AG10803 (cell line): Measurements from ENCODE around the gene KCNH1.
A peak's percentile ranks its signal among the peaks of the same experiment; 100 is the strongest.

Experiments
- DNase-seq: peaks from one replicate; pipeline ENCODE4 v3.0.0; 2010; ENCODE audit warnings: low read depth
- H3K4me3 ChIP-seq: 2 replicates; pipeline ENCODE4 v1.5.1; 2011; ENCODE audit warnings: mild to moderate bottlenecking, low read length, control low read depth
- CTCF ChIP-seq: conservative IDR thresholded peaks from 2 replicates; pipeline ENCODE4 v1.5.1; 2011; ENCODE audit warnings: mild to moderate bottlenecking, low read length, control low read depth, inconsistent platforms

The KCNH1 gene

GRCh38 chr1:210695026-210695425 lies 438.9 kb downstream of the KCNH1 start:
- no peak overlapping the region for H3K4me3 ChIP-seq
- DNase-seq = no peak
- TF ChIP-seq CTCF = no peak

GRCh38 chr1:210692796-210693195 lies 441.2 kb downstream of the KCNH1 start:
- no peak for TF ChIP-seq CTCF
- DNase-seq = no peak
- H3K4me3 ChIP-seq = no peak overlapping the region

GRCh38 chr1:210691039-210691610 lies 442.8 kb downstream of the KCNH1 start:
- no peak for TF ChIP-seq CTCF
- no peak for DNase-seq
- no peak overlapping the region for H3K4me3 ChIP-seq

GRCh38 chr1:210690236-210690635 lies 443.7 kb downstream of the KCNH1 start:
- H3K4me3 ChIP-seq = no peak overlapping the region
- TF ChIP-seq CTCF = no peak
- DNase-seq = no peak

- no peak for DNase-seq
- no peak for TF ChIP-seq CTCF
- H3K4me3 ChIP-seq = no peak overlapping the region
These were observed 444.1 kb downstream of the KCNH1 start for GRCh38 chr1:210689826-210690225.

- no peak overlapping the region for H3K4me3 ChIP-seq
- DNase-seq = peak; percentile 10
- no peak for TF ChIP-seq CTCF
These were observed 445.3 kb downstream of the KCNH1 start for GRCh38 chr1:210688512-210689234.
